Fibroblast of peridontal ligament (primary cell): Measurements from ENCODE around the gene STX12.
A peak's percentile ranks its signal among the peaks of the same experiment; 100 is the strongest.
"Not testable (repeated sequence)": the region's sequence is repeated elsewhere in the genome, so short reads cannot be mapped to it uniquely, and the experiment has no call there.

Experiments
- DNase-seq: peaks from one replicate; pipeline ENCODE4 v3.0.0-alpha.2; 2010; ENCODE audit errors: extremely low read depth

STX12 gene

DNA sequence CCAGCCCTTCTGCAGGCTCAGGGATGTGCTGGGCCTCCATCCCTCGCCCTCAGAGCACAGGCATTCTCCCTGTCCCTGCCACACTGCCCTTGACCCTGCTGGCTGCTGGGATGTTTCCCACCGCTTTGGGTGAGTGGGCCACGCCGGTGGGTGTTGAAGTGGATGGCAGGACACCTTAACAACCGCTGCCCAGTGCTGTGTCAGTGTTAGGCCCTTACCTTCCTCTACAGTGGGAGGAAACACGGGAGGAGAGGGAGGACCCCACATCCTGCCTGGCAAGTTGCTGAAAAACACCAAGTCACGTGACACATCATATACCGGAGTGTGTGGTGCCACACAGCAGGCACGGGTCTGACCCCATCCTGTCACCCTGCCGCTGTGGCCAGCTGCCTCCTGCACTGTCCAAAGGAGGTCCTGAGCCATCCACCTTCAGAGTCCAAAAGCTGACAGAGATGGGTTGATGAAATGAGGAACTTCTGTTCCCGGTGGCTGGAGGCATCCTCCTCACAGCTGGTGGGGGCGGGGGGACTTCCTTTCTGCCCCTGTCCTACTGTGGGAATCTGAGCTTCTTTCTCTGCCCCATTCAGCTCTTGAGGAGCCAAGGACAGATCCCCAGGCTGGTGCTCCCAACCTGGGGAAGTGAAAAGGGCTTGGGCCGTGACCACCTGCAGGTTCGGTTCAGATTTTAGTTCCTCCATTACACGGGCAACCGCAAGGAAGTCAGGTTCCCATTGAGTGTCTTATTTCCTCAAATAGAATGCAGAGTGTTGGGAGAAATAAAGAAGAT, 96.1 kb downstream of the STX12 start:
- DNase-seq: no peak

GRCh38 chr1:27869719-27870085, 96.7 kb downstream of the STX12 start:
- DNase-seq: no peak

DNA sequence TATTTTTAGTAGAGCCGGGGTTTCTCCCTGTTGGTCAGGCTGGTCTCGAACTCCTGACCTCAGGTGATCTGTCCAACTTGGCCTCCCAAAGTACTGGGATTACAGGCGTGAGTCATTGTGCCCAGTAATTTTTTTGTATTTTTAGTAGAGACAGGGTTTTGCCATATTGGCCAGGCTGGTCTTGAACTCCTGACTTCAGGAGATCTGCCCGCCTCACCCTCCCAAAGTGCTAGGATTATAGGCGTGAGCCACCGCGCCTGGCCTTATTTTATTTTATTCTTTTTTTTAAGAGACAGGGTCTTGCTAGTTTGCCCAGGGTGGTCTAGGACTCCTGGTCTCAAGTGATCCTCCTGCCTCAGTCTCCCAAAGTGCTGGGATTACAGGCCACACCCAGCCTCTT, 98.1 kb downstream of the STX12 start:
- not testable (repeated sequence) for DNase-seq

GRCh38 chr1:27872059-27872801, 99.2 kb downstream of the STX12 start, which contains the start of gene THEMIS2:
Gene THEMIS2 (plus strand): TSS chr1:27872544. CDS start chr1:27872572, 28 bp downstream.
- no peak for DNase-seq

DNA sequence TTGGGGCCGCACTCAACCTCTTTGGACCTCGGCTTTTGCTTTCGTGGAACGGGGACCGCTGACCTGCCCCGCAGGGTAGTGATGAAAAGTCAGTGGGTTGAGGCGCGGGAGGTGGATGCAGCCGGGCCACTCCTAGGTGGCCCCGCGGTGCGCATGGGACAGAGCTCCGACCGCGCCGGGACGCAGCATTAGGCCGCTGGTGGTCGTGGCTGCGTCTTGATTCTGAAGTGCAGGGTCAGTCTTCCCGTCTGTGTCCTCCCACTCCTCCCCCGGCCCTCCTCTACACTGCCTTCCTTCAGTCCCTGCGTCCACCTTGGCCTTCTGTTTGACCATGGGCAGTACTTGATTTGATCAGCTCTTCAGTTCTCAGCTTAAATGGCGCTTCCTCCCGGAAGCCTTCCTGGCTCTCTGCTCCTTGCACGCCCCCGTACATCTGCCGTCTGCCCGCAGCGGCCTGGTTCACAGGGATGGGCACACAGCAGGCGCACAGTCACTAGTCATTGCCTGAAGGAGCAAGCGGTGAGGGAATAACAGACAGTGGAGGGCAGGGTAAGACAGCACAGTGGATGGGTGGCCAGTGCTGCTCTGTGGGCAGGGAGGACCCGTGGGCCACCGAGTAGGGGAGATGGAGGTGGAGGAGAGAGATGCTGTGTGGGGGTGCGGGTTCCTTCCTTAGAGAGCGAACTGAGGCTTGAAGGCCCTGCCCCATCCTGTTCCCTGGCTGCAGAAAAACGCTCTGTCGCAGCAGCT, 100.0 kb downstream of the STX12 start:
- peak; percentile 20 for DNase-seq

GRCh38 chr1:27873671-27874384, 100.8 kb downstream of the STX12 start:
- no peak for DNase-seq
